ENCODE measurements around the gene DOCK7.

Gene DOCK7

DNA sequence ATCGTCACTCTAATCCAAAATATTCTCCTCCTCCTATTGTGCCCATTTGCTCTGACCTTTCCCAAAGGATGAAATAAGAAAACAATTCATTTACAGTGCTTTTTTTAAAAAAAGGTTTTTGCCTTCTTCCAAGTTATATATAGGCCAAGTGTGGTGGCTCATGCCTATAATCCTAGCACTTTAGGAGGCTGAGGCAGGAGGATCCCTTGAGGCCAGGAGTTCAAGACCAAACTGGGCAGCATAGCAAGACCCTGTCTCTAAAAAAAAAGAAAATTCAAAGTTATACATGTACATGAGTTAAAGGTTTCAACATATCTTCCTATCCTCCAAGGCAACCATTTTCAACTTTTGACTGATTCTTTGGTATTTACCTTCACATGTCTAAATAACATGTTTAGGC lies 261.4 kb downstream of the DOCK7 start:
- Histone ChIP-seq H3K9me3 (no peaks in the 10 kb centered on the region), H3K4me3 (ENCODE audit: low read depth in 1 of 2, low read length in 1 of 2) (no peak overlapping the region), H3K4me1 (ENCODE audit: control insufficient read depth in 1 of 2, insufficient read depth in 1 of 2, low read depth in 1 of 2, low read length in 1 of 2) (no peaks in the 10 kb centered on the region), H3K27ac (no peak overlapping the region), H3K36me3 (no peaks in the 10 kb centered on the region), H3K27me3 (no peaks in the 10 kb centered on the region)
- TF ChIP-seq CTCF (IDR thresholded peaks at IDR 0.05): no peak

DNA sequence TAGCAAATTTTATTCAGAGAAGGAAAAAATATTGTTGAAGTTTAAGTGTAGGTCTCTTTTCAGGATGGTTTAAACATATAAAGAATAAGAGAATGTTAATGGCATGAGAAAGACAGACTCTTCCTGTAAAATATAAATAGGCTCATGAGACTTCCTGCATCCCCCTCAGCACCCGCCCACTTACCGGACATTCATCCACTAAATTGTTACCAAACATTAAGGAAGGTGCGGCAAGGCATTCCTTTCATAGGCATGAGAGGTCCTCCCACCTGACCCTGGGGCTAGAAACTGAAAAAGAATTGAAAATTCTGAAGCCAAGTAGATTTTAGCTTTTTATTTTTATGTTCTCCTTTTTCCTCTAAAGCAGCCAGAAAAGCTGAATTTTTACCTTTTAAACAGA lies 261.9 kb downstream of the DOCK7 start:
- H3K9me3 ChIP-seq: no peaks in the 10 kb centered on the region
- no peaks in the 10 kb centered on the region for H3K27me3 ChIP-seq
- no peak for TF ChIP-seq CTCF (IDR thresholded peaks at IDR 0.05)
- no peak overlapping the region for H3K4me3 ChIP-seq (ENCODE audit: low read depth in 1 of 2, low read length in 1 of 2)
- no peaks in the 10 kb centered on the region for H3K36me3 ChIP-seq
- H3K27ac ChIP-seq: no peak overlapping the region
- H3K4me1 ChIP-seq (ENCODE audit: control insufficient read depth in 1 of 2, insufficient read depth in 1 of 2, low read depth in 1 of 2, low read length in 1 of 2): no peaks in the 10 kb centered on the region

GRCh38 chr1:62425041-62425440 lies 263.1 kb downstream of the DOCK7 start:
- no peaks in the 10 kb centered on the region for H3K9me3 ChIP-seq
- H3K4me3 ChIP-seq (ENCODE audit: low read depth in 1 of 2, low read length in 1 of 2): no peak overlapping the region
- no peaks in the 10 kb centered on the region for H3K27me3 ChIP-seq
- no peak overlapping the region for H3K27ac ChIP-seq
- H3K4me1 ChIP-seq (ENCODE audit: control insufficient read depth in 1 of 2, insufficient read depth in 1 of 2, low read depth in 1 of 2, low read length in 1 of 2): no peaks in the 10 kb centered on the region
- TF ChIP-seq CTCF (IDR thresholded peaks at IDR 0.05): no peak
- no peaks in the 10 kb centered on the region for H3K36me3 ChIP-seq

- Histone ChIP-seq H3K4me3 (ENCODE audit: low read depth in 1 of 2, low read length in 1 of 2) (no peak overlapping the region), H3K27ac (no peak overlapping the region), H3K9me3 (no peaks in the 10 kb centered on the region), H3K27me3 (no peaks in the 10 kb centered on the region), H3K36me3 (no peaks in the 10 kb centered on the region), H3K4me1 (ENCODE audit: control insufficient read depth in 1 of 2, insufficient read depth in 1 of 2, low read depth in 1 of 2, low read length in 1 of 2) (no peaks in the 10 kb centered on the region)
- no peak for TF ChIP-seq CTCF (IDR thresholded peaks at IDR 0.05)
These were observed 263.8 kb downstream of the DOCK7 start for GRCh38 chr1:62424411-62424810.

DNA sequence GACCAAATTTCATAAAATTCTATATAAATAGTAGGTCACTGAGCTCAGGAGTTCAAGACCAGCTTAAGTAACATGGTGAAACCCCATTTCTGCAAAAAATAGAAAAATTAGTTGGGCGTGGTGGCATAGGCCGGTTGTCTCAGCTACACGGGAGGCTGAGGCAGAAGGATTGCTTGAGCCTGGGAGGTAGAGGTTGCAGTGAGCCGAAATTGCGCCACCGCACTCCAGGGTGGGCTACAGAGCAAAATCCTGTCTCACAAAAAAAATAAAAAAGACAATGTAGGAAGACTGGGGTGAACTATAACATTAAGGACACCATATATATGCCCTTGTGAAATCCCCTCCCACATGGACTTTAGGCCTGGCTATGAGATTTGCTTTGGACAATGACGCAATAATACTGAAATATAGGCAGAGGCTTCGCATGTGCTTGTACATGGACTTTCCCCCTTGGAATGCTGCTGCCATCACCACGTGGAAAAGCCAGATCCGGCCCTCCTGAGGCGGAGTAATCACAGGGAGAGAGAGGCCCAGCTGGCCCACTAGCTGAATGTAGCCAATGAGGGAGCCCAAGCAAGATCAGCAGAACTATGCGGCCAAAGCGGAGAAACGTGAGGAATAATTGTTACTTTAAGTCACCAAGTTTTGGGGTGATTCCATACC lies 264.5 kb downstream of the DOCK7 start:
- Histone ChIP-seq H3K27me3 (no peaks in the 10 kb centered on the region), H3K4me1 (ENCODE audit: control insufficient read depth in 1 of 2, insufficient read depth in 1 of 2, low read depth in 1 of 2, low read length in 1 of 2) (no peaks in the 10 kb centered on the region), H3K36me3 (no peaks in the 10 kb centered on the region), H3K4me3 (ENCODE audit: low read depth in 1 of 2, low read length in 1 of 2) (no peak overlapping the region), H3K27ac (no peak overlapping the region), H3K9me3 (no peaks in the 10 kb centered on the region)
- TF ChIP-seq CTCF (IDR thresholded peaks at IDR 0.05): no peak

GRCh38 chr1:62420214-62420613 lies 268.0 kb downstream of the DOCK7 start:
- H3K27me3 ChIP-seq: no peaks in the 10 kb centered on the region
- no peaks in the 10 kb centered on the region for H3K4me1 ChIP-seq (ENCODE audit: control insufficient read depth in 1 of 2, insufficient read depth in 1 of 2, low read depth in 1 of 2, low read length in 1 of 2)
- TF ChIP-seq CTCF (IDR thresholded peaks at IDR 0.05): no peak
- H3K9me3 ChIP-seq: no peaks in the 10 kb centered on the region
- no peaks in the 10 kb centered on the region for H3K36me3 ChIP-seq
- H3K27ac ChIP-seq: no peak overlapping the region
- H3K4me3 ChIP-seq (ENCODE audit: low read depth in 1 of 2, low read length in 1 of 2): no peak overlapping the region
